GM21360 (cell line): ENCODE measurements around the gene GJD3.

Source experiments
- ATAC-seq: cut with Tn5 transposase; IDR thresholded peaks from one replicate; pipeline ENCODE4 v1.9.1; 2021; ENCODE audit warnings: mild to moderate bottlenecking, moderate library complexity; ENCODE audit not compliant: unreplicated experiment

The GJD3 gene

GRCh38 chr17:40326014-40326831 lies 38.3 kb downstream of the GJD3 start:
- no peak for ATAC-seq

DNA sequence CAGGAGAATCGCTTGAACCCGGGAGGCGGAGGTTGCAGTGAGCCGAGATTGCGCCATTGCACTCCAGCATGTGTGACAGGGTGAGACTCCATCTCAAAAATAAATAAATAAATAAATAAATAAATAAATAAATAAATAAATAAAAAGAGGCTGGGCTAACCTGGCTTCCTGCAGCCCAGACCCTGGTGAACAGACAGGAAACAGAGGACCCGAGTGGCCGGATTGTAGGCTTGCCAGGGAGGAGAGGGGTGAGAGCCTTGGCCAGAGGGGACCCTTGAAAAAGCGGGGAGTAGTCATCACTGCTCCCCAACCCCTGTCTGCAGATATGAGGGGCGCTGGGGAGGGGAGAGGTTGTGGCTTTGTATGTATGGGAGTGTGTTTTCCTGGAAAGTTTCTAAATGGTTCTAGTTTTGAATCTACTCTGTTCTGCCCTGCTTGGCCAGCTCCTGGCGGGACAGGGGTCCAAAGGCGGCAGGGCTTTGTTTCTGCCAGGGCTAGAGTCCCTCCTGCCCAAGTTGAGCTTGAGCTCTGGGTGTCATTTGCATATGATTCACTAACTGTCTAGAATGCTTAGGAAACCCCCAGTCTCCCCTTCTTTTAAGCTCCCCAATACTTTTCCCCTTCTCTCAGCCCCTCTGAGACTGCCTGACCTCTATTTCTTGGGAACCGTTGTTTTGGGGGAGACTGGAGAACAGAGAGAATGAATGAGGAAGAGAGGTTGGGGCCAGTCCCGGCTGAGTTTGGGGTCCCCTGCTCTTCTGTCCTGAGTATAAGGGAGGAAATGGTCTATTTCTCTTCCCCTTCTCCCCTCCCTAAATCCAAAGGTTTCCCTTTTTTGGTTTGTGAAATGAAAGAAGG lies 39.2 kb downstream of the GJD3 start:
- ATAC-seq, result no peak

- no peak for ATAC-seq
These were observed 40.9 kb downstream of the GJD3 start for GRCh38 chr17:40323391-40324381.

GRCh38 chr17:40322358-40323315 lies 41.9 kb downstream of the GJD3 start:
- peak; percentile 26 for ATAC-seq

- ATAC-seq, result no peak
These were observed 42.6 kb downstream of the GJD3 start for GRCh38 chr17:40321961-40322357.

DNA sequence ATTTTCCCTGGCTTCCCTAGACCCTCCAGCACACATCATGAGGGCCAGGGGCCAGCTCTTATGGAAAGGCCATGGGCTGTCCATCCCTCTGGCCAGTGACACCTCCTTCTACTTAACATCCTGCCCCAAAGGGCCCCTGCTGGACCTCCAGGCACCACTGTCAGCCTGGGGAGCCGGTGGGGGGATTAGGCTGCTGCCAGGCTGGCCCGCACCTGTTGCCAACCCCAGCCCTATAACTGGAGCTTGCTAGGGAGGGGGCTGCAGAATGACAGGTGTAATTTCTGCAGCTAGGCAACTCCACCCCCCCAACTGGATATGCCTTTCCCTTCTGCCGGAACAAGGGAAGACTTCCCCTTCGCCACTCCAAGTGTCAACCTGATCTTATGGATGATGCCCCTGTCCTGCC lies 43.0 kb downstream of the GJD3 start:
- ATAC-seq, result no peak

DNA sequence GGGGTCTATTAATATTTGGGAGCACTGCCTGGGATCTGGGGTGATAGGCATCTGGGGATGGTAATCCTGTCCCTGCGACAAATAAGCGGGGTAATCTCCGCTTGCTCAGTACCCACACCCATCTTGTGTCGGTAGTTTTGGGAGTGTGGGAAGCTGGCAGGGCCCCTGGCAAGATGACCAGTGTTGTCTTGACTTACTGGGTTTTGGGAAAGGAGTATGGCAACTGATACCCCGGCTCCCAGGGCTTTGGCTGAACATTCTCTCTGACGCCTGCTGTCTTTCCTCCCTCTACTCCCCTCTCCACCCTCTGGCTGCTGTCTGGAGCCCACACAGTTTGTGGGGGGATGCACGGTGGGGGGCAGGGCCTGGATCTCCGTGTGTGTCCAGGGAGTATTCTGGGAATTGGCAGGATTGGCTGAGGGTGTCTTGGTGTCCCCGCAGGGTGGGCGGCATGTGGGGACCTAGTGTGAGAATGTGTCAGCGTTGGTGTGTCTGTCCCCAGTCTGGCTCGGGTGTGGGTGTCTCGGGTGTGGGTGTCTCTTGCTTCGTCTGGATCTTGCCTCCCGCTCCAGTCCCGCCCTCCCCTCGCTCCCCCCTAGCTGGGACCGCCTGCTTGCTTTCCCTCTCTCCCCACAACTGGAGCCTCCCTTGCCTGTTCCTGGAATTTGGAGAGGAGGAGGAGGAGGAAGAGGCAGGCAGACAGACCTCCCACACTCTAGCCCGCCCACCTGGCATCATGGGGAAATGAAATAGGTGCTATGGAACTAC lies 43.6 kb downstream of the GJD3 start:
- no peak for ATAC-seq

GRCh38 chr17:40319651-40320540 lies 44.6 kb downstream of the GJD3 start:
- ATAC-seq, result no peak

DNA sequence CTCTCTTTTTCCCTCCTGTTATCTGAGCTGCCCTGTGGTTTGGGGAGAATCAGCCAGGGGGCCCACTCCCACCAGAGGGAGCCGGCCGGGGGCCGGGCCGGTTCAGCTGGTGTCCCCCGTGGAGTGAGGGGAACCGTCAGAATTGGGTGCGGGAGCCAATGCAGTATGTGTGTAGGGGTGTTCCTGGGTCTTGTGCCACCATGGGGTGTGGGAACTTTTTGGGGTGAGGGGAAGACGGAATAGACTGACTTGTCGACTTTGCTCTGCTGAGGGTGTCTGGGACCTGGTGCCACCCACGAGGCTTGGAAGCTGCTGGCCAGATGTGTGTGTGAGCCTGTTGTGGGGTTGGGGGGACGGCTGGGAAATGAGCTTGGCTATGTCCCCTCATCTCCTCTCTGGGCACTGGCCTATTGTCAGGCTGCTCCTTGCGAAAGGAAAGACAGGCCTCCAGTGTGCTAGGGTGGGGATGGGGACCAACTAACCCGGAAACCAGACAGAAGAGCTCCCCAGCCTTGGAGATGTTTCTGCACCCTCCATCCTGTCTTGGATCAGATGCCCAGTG lies 45.6 kb downstream of the GJD3 start:
- ATAC-seq, result no peak

DNA sequence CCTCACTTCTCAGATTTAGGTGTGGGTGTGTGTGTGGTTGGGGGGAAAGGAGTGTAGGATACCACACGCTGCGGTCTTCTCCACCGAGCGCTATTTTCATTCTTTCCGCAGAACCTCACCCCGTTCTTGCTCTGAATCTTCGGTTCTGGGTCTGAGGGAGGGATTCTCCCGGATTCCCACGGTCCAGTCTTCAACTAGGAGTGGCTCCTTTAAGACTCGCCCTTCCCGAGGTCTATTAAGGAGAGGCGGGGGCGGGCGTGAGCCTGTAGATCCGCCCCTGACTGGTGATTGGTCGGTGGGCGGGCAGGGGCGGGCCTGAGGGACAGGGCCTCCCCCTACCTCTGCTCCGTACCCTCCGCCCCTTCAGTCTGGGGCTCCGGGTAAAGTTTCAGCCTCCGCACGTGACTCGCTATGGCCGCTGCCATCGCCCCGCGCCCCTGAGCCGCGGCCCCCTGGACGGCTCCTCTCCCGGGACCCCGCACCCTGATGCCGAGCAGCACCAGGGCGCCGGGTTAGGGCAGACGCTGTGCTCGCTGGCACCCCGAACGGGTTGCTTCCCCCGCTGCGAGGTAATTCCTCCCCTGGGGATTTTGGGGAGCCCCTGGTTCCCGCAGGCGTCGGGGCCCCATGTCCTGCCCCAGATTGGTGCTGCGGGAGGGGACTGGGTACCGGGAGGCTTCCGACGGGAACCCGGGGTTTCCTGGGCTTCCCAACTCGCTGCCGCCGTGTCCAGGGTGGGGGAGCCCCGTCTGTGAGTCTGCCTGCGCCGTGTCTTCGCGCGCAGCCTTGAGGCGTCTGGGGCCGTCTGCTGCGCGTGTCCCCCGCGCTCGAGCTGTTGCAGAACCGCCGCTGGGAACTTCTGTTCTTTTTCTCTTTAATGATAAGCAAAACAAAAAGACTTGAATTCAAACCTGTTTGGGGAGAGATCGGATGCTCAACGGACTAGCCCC lies 46.4 kb downstream of the GJD3 start:
- ATAC-seq, result peak; percentile 50

GRCh38 chr17:40317345-40317873 lies 47.1 kb downstream of the GJD3 start:
- no peak for ATAC-seq

- ATAC-seq, result no peak
These were observed 47.8 kb downstream of the GJD3 start for GRCh38 chr17:40316571-40317344.

DNA sequence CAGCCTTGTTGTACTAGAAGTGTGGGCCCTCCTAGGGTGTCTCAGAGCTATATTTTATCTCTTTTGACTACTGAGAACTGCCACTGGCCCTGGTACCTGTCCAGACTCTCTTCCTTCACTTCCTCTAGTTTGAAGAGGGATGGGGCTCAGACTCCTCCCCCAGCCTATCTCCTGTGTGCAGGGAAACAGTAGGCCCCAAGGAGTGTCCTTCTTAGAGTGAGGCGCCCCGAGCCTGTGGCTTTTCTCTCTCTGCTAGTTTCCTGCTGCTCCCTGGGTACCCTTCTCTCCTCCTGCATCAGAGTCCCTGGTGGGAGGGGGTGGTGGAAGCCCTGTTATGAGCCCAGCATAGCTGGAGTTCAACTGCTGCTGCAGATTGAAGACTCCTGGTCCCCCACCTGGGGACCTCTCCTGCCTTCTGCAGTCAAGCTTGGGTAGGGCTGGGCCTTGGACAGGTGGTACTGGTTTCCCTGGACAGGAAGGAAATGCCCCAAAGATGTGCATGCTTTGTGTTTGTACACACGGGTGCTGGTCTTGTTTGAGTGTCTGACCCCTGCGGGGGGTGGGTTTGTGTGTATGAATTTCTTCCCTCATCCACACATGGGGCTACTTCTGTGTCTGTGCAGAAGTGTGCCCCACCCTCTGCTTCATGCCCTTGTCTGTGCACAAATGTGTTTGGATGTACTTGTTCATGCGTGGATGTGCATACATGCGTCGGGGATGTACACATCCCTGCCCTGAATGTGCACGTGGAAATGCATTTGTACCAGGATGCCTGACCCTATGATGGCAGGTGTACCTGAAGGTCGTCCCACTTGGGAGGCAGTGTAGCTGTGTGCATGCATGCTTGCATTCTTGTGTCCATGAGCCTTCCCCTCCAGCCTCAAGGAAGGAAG lies 48.6 kb downstream of the GJD3 start:
- no peak for ATAC-seq

DNA sequence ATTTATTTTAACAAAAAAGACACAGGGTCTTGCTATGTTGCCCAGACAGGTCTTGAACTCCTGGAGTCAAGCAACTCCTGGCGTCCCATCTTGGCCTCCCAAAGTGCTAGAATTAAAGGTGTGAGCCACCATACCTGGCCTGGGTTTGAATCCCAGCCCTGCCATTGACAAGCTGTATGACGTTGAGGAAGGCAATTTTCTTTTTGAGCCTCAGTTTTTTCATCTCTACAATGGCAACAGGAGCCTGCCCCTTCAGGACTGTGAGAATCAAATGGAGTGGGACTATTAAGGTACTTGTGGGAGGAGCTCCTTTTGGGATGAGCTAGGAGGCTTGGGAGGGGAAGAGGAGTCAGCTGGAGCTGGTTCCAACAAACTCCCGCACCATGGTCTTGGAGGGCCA lies 49.3 kb downstream of the GJD3 start:
- no peak for ATAC-seq

DNA sequence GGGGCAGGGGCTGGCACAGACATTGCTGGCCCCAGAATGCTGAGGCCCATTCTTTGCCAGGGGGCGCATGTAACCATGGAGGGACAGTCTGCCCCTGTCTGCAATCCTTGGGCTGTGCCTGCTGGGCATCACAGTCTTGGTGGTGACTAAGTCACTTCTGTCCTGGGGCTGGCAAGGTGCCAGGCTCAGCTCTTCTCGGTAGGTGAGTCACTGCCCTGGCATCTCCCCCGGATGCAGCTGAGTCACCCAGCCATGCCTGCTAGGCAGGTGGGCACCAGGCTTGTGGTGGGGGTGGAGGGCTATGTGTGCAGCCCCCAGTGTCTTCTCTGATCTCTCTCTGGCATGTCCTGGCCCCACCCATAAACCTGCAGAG lies 50.0 kb downstream of the GJD3 start:
- no peak for ATAC-seq
